ENCODE data around the gene WDR90. TPM values are rescaled to one million over a fixed set of nuclear protein-coding genes. Genes with fewer than 3 reads are reported as not detected.

Gene WDR90
- total and polyA plus RNA-seq, 2 donors from 2014 or later: 10.6 to 51.6 TPM

DNA sequence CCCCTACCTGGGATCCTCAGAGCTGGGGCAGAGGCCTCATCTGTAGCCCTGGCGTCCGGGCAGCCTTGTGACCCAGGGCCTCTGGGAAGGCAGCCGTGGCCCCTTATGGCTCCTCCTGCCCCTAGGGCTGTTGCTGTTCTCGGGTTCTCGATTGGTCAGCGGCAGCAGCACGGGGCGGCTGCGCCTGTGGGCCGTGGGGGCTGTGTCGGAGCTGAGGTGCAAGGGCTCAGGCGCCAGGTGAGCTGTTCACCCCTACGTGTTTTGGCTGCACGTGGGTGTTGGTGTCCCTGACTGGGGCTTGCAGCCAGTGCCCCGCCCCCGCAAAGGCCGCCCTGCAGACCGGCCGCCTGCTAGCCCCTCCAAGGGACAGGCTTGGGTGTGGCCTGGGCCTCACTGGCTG, 12.9 kb downstream of the WDR90 start:
- FAIRE-seq (no peak), DNase-seq (no peak)
- no peak overlapping the region for H3K9ac ChIP-seq (ENCODE audit: low read length in 3 of 3)
- H3K4me3 ChIP-seq (ENCODE audit: low read length in 3 of 3): no peak overlapping the region
- no peaks in the 10 kb centered on the region for H3K36me3 ChIP-seq (ENCODE audit: control insufficient read depth in 2 of 3, insufficient read depth in 3 of 3, low read length in 3 of 3)
- intact Hi-C loops (cut with DNase I): no loop called here
- H3K4me1 ChIP-seq (ENCODE audit: control insufficient read depth in 2 of 3, insufficient read depth in 2 of 3, low read depth in 1 of 3, low read length in 3 of 3): peaks cover 0 to 10% (median 0%) of the 10 kb centered on the region in 3 donors
- no peaks in the 10 kb centered on the region for H3K9me3 ChIP-seq (ENCODE audit: control insufficient read depth in 2 of 3, insufficient read depth in 1 of 3, low read length in 3 of 3)
- no peaks in the 10 kb centered on the region for H3K27me3 ChIP-seq (ENCODE audit: control insufficient read depth, insufficient read depth, low read length)
- no peak overlapping the region for H3K27ac ChIP-seq (ENCODE audit: low read depth in 2 of 2, low read length in 2 of 2)
- TF ChIP-seq, protein P1, sequence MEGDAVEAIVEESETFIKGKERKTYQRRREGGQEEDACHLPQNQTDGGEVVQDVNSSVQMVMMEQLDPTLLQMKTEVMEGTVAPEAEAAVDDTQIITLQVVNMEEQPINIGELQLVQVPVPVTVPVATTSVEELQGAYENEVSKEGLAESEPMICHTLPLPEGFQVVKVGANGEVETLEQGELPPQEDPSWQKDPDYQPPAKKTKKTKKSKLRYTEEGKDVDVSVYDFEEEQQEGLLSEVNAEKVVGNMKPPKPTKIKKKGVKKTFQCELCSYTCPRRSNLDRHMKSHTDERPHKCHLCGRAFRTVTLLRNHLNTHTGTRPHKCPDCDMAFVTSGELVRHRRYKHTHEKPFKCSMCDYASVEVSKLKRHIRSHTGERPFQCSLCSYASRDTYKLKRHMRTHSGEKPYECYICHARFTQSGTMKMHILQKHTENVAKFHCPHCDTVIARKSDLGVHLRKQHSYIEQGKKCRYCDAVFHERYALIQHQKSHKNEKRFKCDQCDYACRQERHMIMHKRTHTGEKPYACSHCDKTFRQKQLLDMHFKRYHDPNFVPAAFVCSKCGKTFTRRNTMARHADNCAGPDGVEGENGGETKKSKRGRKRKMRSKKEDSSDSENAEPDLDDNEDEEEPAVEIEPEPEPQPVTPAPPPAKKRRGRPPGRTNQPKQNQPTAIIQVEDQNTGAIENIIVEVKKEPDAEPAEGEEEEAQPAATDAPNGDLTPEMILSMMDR (IDR thresholded peaks at IDR 0.05; ENCODE audit: borderline replicate concordance, extremely low read depth, insufficient read depth): no peak

DNA sequence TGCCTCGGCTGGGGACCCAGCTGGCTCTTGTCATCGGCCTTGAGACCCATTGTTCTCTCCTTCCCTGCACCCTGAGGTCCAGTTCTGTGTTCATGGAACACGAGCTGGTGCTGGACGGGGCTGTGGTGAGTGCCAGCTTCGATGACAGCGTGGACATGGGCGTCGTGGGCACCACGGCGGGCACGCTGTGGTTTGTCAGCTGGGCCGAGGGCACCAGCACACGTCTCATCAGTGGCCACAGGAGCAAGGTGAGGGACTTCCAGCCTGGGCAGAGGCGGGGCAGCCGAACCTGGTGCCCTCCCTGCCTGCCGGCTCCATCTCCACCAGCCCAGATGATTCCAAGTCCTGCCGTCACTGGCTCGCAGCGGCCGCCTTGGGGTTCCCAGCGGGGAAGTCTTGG, 13.4 kb downstream of the WDR90 start:
- H3K27ac ChIP-seq (ENCODE audit: low read depth in 2 of 2, low read length in 2 of 2): no peak overlapping the region
- no peaks in the 10 kb centered on the region for H3K9me3 ChIP-seq (ENCODE audit: control insufficient read depth in 2 of 3, insufficient read depth in 1 of 3, low read length in 3 of 3)
- intact Hi-C loops (cut with DNase I): no loop called here
- TF ChIP-seq, protein P1 (IDR thresholded peaks at IDR 0.05; ENCODE audit: borderline replicate concordance, extremely low read depth, insufficient read depth): no peak
- no peaks in the 10 kb centered on the region for H3K36me3 ChIP-seq (ENCODE audit: control insufficient read depth in 2 of 3, insufficient read depth in 3 of 3, low read length in 3 of 3)
- H3K9ac ChIP-seq (ENCODE audit: low read length in 3 of 3): no peak overlapping the region
- no peak overlapping the region for H3K4me3 ChIP-seq (ENCODE audit: low read length in 3 of 3)
- DNase-seq (no peak), FAIRE-seq (no peak)
- H3K4me1 ChIP-seq (ENCODE audit: control insufficient read depth in 2 of 3, insufficient read depth in 2 of 3, low read depth in 1 of 3, low read length in 3 of 3): peaks cover 0 to 15% (median 3%) of the 10 kb centered on the region in 3 donors
- no peaks in the 10 kb centered on the region for H3K27me3 ChIP-seq (ENCODE audit: control insufficient read depth, insufficient read depth, low read length)

DNA sequence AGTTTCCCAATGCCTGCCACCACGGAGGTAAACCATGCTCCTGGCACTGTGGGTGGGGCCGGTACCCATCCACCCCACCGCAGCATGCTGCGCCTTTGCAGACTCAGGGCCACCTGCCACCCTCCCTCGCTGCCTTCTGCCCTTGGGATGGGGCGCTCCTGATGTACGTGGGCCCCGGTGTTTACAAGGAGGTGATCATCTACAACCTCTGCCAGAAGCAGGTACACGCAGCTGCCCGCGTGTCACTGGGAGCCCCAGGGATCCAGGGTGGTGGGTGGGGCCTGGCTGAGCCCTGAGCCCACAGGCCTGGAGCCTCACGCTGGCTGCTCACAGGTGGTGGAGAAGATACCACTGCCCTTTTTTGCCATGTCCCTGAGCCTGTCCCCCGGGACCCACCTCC, 17.4 kb downstream of the WDR90 start:
- FAIRE-seq: no peak
- peaks cover 0 to 12% (median 0%) of the 10 kb centered on the region in 3 donors for H3K36me3 ChIP-seq (ENCODE audit: control insufficient read depth in 2 of 3, insufficient read depth in 3 of 3, low read length in 3 of 3)
- TF ChIP-seq, protein P1 (IDR thresholded peaks at IDR 0.05; ENCODE audit: borderline replicate concordance, extremely low read depth, insufficient read depth): no peak
- no peak overlapping the region for H3K4me3 ChIP-seq (ENCODE audit: low read length in 3 of 3)
- H3K27me3 ChIP-seq (ENCODE audit: control insufficient read depth, insufficient read depth, low read length): no peaks in the 10 kb centered on the region
- no peak for DNase-seq
- intact Hi-C loops (cut with DNase I): no loop called here
- peaks cover 0 to 14% (median 4%) of the 10 kb centered on the region in 3 donors for H3K4me1 ChIP-seq (ENCODE audit: control insufficient read depth in 2 of 3, insufficient read depth in 2 of 3, low read depth in 1 of 3, low read length in 3 of 3)
- no peak overlapping the region for H3K27ac ChIP-seq (ENCODE audit: low read depth in 2 of 2, low read length in 2 of 2)
- H3K9ac ChIP-seq (ENCODE audit: low read length in 3 of 3): no peak overlapping the region
- no peaks in the 10 kb centered on the region for H3K9me3 ChIP-seq (ENCODE audit: control insufficient read depth in 2 of 3, insufficient read depth in 1 of 3, low read length in 3 of 3)

Data from kidney (tissue), 14 donors.